Measurements from ENCODE around the gene ZFAND2A.

GRCh38 chr7:1192171-1192676 is 32.2 kb upstream of the ZFAND2A start:
- TF ChIP-seq CREB1 (CRISPR knock-in tag; IDR thresholded peaks at IDR 0.05) (no peak), CTCF (IDR thresholded peaks at IDR 0.05) (no peak), ZNF317 (CRISPR knock-in tag; IDR thresholded peaks at IDR 0.05; ENCODE audit: borderline replicate concordance, low read depth) (no peak), SMAD3 (CRISPR knock-in tag; IDR thresholded peaks at IDR 0.05; ENCODE audit: borderline replicate concordance) (no peak), ZNF263 (CRISPR knock-in tag; IDR thresholded peaks at IDR 0.05; ENCODE audit: low read depth) (no peak), ZMAT4 (CRISPR knock-in tag; IDR thresholded peaks at IDR 0.05) (no peak), IRF2 (CRISPR knock-in tag; IDR thresholded peaks at IDR 0.05; ENCODE audit: borderline replicate concordance, low read depth) (no peak), AFF4 (CRISPR knock-in tag; IDR thresholded peaks at IDR 0.05; ENCODE audit: borderline replicate concordance) (no peak), CDX4 (CRISPR knock-in tag; IDR thresholded peaks at IDR 0.05; ENCODE audit: borderline replicate concordance) (no peak), ZNF671 (CRISPR knock-in tag; IDR thresholded peaks at IDR 0.05) (no peak), HMGXB4 (CRISPR knock-in tag; IDR thresholded peaks at IDR 0.05) (no peak), ZNF423 (CRISPR knock-in tag; IDR thresholded peaks at IDR 0.05) (no peak), MAX (CRISPR knock-in tag; IDR thresholded peaks at IDR 0.05) (no peak)

Data from WTC11 (cell line).